Small intestine (tissue), 7 donors: ENCODE data around the gene YIF1A. TPM values are rescaled to one million over a fixed set of nuclear protein-coding genes. Genes with fewer than 3 reads are reported as not detected.
"Not testable (repeated sequence)": the region's sequence is repeated elsewhere in the genome, so short reads cannot be mapped to it uniquely, and the experiment has no call there.

Experiments
- DNase-seq, 2 donors: peaks; one replicate each; pipeline versions ENCODE4 v3.0.0 to v3.0.0-alpha.2; 2013
- FAIRE-seq: peaks from 2 replicates; lab custom pipeline; 2012; peaks lifted over from hg19 to GRCh38; lab: Jason Lieb, UNC
- H3K27ac ChIP-seq, 3 donors: one replicate each; pipeline ENCODE4 v1.5.1; 2013; ENCODE audit warnings: low read length in 2 of 3, mild to moderate bottlenecking in 2 of 3, control low read depth in 1 of 3, inconsistent platforms in 1 of 3, low read depth in 1 of 3, moderate library complexity in 1 of 3
- H3K27me3 ChIP-seq, 3 donors: one replicate each; pipeline ENCODE4 v1.6.1; 2013; ENCODE audit warnings: low read length in 3 of 3, inconsistent platforms in 1 of 3; ENCODE audit not compliant: control insufficient read depth in 3 of 3, insufficient read depth in 3 of 3
- H3K36me3 ChIP-seq, 3 donors: one replicate each; pipeline ENCODE4 v1.6.1; 2013; ENCODE audit warnings: low read length in 3 of 3, inconsistent platforms in 1 of 3, low read depth in 1 of 3, mild to moderate bottlenecking in 1 of 3, moderate library complexity in 1 of 3; ENCODE audit not compliant: control insufficient read depth in 3 of 3, insufficient read depth in 2 of 3
- H3K4me1 ChIP-seq, 3 donors: one replicate each; pipeline ENCODE4 v1.6.1; 2013; ENCODE audit warnings: low read length in 2 of 3, inconsistent platforms in 1 of 3, low read depth in 1 of 3, mild to moderate bottlenecking in 1 of 3, moderate library complexity in 1 of 3; ENCODE audit not compliant: control insufficient read depth in 3 of 3, insufficient read depth in 2 of 3
- H3K4me3 ChIP-seq, 3 donors: one replicate each; pipeline ENCODE4 v1.5.1; 2013; ENCODE audit warnings: low read length in 3 of 3, control low read depth in 1 of 3, inconsistent platforms in 1 of 3, low read depth in 1 of 3, mild to moderate bottlenecking in 1 of 3, moderate library complexity in 1 of 3
- H3K9me3 ChIP-seq, 2 donors: one replicate each; pipeline ENCODE4 v1.6.1; 2013; ENCODE audit warnings: low read depth in 1 of 2, low read length in 1 of 2; ENCODE audit not compliant: control insufficient read depth in 2 of 2, insufficient read depth in 1 of 2
- WGBS, 3 donors: extraction: QIAGEN DNeasy Blood & Tissue Kit; methylation state at CpG; one replicate each; pipeline ENCODE4 v1.1.7; 2013; 5-methylcytosine and 5-hydroxymethylcytosine counted together
- polyA plus RNA-seq, 4 donors: library from polyadenylated mRNA; stranded (reverse) in 3 of 4; unstranded in 1 of 4; fragments of 200-250 nt in 3 of 4; fragments of 120-200 nt in 1 of 4; gene quantifications; one replicate each; pipeline versions ENCODE4 v1.2.1 to v1.2.3, GENCODE V29; 2013
- donor health status: healthy with polysubstance abuse.
- donor health status: control.
- donor health status: control.
- donor health status: Bipolar disorder and iron deficiency.
- donor health status: healthy.

YIF1A gene
- polyA plus RNA-seq, 4 donors, result 102 to 144 (median 135) TPM

DNA sequence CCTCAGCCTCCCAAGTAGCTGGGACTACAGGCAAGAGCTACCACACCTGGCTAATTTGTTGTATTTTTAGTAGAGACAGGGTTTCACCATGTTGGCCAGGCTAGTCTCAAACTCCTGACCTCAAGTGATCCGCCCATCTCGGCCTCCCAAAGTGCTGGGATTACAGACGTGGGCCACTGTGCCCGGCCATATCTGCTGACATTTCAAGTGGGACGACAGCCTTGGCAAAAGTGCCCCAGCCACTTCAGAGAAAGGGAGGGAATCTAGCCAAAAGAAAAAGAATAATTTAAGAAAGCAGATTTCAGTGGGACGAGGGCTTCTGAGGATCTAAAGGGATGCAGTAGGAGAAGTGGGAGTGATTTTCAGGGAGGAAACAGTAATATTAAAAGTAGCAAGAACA is 35.9 kb downstream of the YIF1A start:
- not testable (repeated sequence) for H3K27ac ChIP-seq, H3K4me3 ChIP-seq, DNase-seq, H3K4me1 ChIP-seq, FAIRE-seq, H3K9me3 ChIP-seq
- H3K36me3 ChIP-seq, result peaks cover 0 to 15% (median 0%) of the 10 kb centered on the region in 3 donors
- 79 to 86% (median 85%) methylated on average over 6 of the region's 6 CpGs for WGBS, 3 donors
- peaks cover 0 to 16% (median 0%) of the 10 kb centered on the region in 3 donors for H3K27me3 ChIP-seq

GRCh38 chr11:66251809-66252208 is 37.1 kb downstream of the YIF1A start:
- no peak overlapping the region for H3K27ac ChIP-seq
- peaks cover 0 to 2% (median 0%) of the 10 kb centered on the region in 3 donors for H3K4me1 ChIP-seq
- no peak for FAIRE-seq
- DNase-seq, result no peak
- H3K9me3 ChIP-seq, result no peaks in the 10 kb centered on the region
- H3K4me3 ChIP-seq, result no peak overlapping the region
- 79 to 82% (median 81%) methylated on average over 7 of the region's 7 CpGs for WGBS, 3 donors
- peaks cover 0 to 20% (median 0%) of the 10 kb centered on the region in 3 donors for H3K36me3 ChIP-seq
- H3K27me3 ChIP-seq, result peaks cover 0 to 11% (median 0%) of the 10 kb centered on the region in 3 donors

DNA sequence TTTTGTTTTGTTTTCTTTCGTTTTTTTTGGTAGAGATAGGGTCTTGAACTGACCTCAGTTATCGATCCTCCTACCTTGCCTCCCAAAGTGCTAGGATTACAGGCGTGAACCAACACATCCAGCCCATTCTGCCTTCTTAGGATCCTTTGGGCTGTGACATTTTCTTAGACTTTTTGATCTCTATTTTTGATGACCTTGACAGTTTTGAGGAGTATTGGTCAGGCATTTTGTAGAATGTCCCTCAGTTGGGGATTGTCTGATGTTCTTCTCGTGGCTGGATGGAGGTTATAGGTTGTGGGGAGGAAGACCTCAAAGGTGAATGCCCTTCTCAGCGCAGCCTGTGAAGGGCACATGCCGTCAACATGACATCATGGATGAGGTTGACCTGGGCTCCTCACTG is 40.0 kb downstream of the YIF1A start:
- 84 to 91% (median 84%) methylated on average over 6 of the region's 6 CpGs for WGBS, 3 donors
- FAIRE-seq (no peak), DNase-seq (no peak)

GRCh38 chr11:66247801-66248200 is 41.1 kb downstream of the YIF1A start:
- peaks cover 0 to 50% (median 0%) of the 10 kb centered on the region in 3 donors for H3K36me3 ChIP-seq
- no peaks in the 10 kb centered on the region for H3K4me1 ChIP-seq
- H3K27ac ChIP-seq, result no peak overlapping the region
- no peaks in the 10 kb centered on the region for H3K27me3 ChIP-seq
- FAIRE-seq (no peak), DNase-seq (no peak)
- no peaks in the 10 kb centered on the region for H3K9me3 ChIP-seq
- 86 to 92% (median 89%) methylated on average over 3 of the region's 3 CpGs for WGBS, 3 donors
- no peak overlapping the region for H3K4me3 ChIP-seq

More for the DNA sequence above, 40.0 kb downstream of the YIF1A start:
- H3K27me3 ChIP-seq, result no peaks in the 10 kb centered on the region
- H3K9me3 ChIP-seq, result no peaks in the 10 kb centered on the region
- H3K4me1 ChIP-seq, result no peaks in the 10 kb centered on the region
- peaks cover 0 to 39% (median 0%) of the 10 kb centered on the region in 3 donors for H3K36me3 ChIP-seq
- H3K4me3 ChIP-seq, result no peak overlapping the region
- H3K27ac ChIP-seq, result no peak overlapping the region

DNA sequence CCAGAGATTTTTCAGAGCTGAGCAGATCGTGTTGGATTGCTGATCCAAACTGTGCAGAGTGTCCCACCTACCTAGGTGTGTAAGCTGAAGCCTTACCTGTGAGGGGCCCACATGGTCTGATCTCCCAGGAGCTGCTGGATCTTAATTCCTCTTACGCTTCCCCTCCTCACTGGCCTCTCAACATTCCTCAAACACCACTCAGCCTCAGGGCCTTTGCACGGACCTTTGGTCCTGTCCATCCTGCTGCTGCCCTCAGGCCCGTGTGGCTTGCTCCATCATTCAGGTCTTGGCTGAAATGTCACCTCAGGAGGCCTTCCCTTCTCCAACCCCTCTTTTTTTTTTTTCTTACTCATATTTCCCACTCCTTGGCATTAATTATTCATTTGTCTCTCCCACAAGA is 41.6 kb downstream of the YIF1A start:
- DNase-seq (no peak), FAIRE-seq (no peak)
- Histone ChIP-seq H3K9me3 (no peaks in the 10 kb centered on the region), H3K27ac (no peak overlapping the region), H3K36me3 (peaks cover 0 to 55% (median 0%) of the 10 kb centered on the region in 3 donors), H3K4me3 (no peak overlapping the region), H3K4me1 (no peaks in the 10 kb centered on the region), H3K27me3 (no peaks in the 10 kb centered on the region)
- 92 to 97% (median 93%) methylated on average over 4 of the region's 4 CpGs for WGBS, 3 donors

DNA sequence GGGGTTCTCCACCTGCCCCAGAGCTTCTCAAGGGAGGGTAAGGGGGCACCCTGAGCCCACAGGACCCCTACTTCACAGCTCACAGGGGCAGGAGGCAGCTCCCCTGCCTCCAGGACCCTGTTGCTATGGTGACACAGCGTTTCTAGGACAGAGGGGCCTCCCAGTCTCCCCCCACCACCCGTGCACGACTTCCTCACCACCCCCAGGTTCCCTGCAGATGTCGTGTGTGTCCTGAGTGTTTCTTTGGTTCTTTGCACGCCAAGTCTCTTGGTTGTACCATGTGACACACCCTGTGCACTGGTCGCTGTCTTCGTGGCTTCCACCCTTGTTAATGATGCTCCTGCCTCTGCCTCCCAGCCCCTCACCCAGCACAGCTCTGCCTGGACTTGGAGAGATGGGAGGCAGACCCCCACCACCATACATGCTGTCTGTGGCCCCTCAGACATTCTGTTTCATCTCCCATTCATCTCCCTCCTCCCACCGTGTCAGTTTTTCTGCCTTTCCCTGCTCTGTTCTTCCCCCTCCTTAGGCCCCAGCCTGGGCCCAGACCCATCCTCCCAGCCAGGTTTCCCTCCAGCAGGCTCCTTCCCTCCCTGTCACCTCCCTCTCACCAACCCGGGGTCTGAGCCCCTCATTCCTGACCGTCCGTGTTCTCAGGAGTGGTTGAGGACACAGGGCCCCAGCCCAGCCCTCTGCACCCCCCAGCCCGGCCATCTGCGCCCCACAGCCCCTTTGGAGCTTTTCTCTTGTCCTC is 45.0 kb downstream of the YIF1A start:
- Histone ChIP-seq H3K36me3 (peaks cover 0 to 69% (median 9%) of the 10 kb centered on the region in 3 donors), H3K4me1 (no peaks in the 10 kb centered on the region), H3K4me3 (no peak overlapping the region), H3K9me3 (no peaks in the 10 kb centered on the region), H3K27ac (no peak overlapping the region), H3K27me3 (no peaks in the 10 kb centered on the region)
- 74 to 87% (median 76%) methylated on average over 13 of the region's 13 CpGs for WGBS, 3 donors
- DNase-seq (no peak), FAIRE-seq (no peak)

DNA sequence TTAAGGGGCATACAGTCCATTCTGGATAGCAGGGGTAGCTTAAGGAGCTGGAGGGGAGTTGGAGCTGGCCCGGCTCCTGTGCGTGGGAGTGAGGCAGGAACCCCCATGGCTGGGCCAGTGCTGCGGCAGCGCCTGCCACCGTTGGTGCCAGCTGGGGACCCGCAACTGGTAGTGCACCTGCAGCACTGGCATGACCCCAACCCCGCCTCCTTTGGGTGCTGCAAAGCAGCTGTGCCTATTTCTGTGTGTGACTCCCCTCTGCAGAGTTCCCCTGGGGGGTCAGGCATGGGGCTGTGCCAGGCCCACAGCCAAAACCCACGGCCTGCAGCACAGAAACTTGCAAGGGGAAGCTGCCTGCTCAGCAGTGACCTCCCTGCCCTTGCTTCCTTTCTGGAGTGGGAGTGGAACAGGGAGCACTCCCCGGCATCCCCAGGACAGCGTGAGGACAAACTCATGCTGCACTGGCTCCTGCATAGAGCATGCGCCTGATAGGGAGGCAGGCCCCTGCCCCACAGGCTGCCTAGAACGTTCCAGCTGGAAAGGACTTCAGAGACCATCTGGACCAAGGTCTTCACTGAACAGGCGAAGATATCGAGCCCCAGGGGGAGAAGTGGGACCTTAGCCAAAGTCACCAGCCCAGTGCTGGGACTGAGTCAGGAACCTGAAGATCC is 46.7 kb downstream of the YIF1A start:
- Histone ChIP-seq H3K4me1 (no peaks in the 10 kb centered on the region), H3K27me3 (no peaks in the 10 kb centered on the region), H3K9me3 (no peaks in the 10 kb centered on the region), H3K4me3 (no peak overlapping the region), H3K27ac (no peak overlapping the region), H3K36me3 (peaks cover 0 to 84% (median 9%) of the 10 kb centered on the region in 3 donors)
- no peak for DNase-seq
- FAIRE-seq, result no peak
- WGBS, 3 donors, result 78 to 84% (median 83%) methylated on average over 10 to 14 of the region's 14 CpGs

DNA sequence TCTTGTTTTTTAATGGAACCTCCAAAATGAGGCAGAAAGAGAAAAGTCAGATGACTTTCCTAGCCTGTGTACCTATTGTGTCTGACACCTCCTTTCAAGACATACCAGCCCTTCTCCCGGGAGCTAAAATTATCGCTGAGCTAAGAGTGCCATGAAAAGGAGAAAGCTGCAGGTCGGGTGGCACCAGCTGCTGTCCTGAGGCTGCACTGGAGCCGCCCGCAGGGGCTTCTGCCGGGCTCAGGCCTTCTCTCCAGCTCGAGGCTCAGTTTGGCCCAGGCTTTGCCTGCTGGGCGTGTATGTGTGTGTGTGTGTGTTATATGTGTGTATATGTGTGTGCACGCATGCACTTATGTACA is 48.2 kb downstream of the YIF1A start:
- H3K4me1 ChIP-seq, result no peaks in the 10 kb centered on the region
- peaks cover 0 to 85% (median 11%) of the 10 kb centered on the region in 3 donors for H3K36me3 ChIP-seq
- no peak overlapping the region for H3K27ac ChIP-seq
- H3K9me3 ChIP-seq, result no peaks in the 10 kb centered on the region
- no peak overlapping the region for H3K4me3 ChIP-seq
- H3K27me3 ChIP-seq, result no peaks in the 10 kb centered on the region
- FAIRE-seq (no peak), DNase-seq (no peak)
- 90 to 95% (median 91%) methylated on average over 8 to 9 of the region's 9 CpGs for WGBS, 3 donors
